A549 treated with dexamethasone at 1 μM for 4 hours (cell line): Measurements from ENCODE around the gene ZNF492. TPM values are rescaled to one million over a fixed set of nuclear protein-coding genes. Genes with fewer than 3 reads are reported as not detected.

ENCODE experiments used
- total RNA-seq: library from RNA; stranded (reverse); fragments of 200-300 nt; extraction: Qiagen RNA extraction; gene quantifications from 5 replicates; pipeline ENCODE4 v1.2.3, GENCODE V29; 2022

The ZNF492 gene
- not detected in 5 replicates for total RNA-seq

GRCh38 chr19:22633706-22634449, at the start of gene ZNF492:
Gene ZNF492, plus strand, starts transcription at chr19:22634324. Its CDS starts 19,076 bp downstream, at chr19:22653400.

Other genes with a start within 250 kb of the ZNF492 start
- not detected in 5 replicates for gene ZNF98, start 212.0 kb upstream of the ZNF492 start, total RNA-seq
- gene ZNF99, start 149.8 kb downstream of the ZNF492 start, total RNA-seq, result not detected in 5 replicates
- not detected in 5 replicates for gene ZNF723, start 198.0 kb downstream of the ZNF492 start, total RNA-seq